ENCODE data around the gene UBIAD1. TPM values are rescaled to one million over a fixed set of nuclear protein-coding genes. Genes with fewer than 3 reads are reported as not detected.

UBIAD1 gene
- polyA plus RNA-seq, 1 donor from 2014 or later = 14.5 TPM

- no peak overlapping the region for H3K27ac ChIP-seq (ENCODE audit: low read length)
- no peak overlapping the region for H2AFZ ChIP-seq (ENCODE audit: low read depth, low read length)
- no peaks in the 10 kb centered on the region for H4K20me1 ChIP-seq (ENCODE audit: insufficient read depth)
- H3K9ac ChIP-seq (ENCODE audit: low read length) = no peak overlapping the region
- TF ChIP-seq RAD21 (conservative IDR thresholded peaks at IDR 0.05) = no peak
- H3K36me3 ChIP-seq (ENCODE audit: insufficient read depth, low read length) = peaks cover 7% of the 10 kb centered on the region
- no peak overlapping the region for H3K4me2 ChIP-seq (ENCODE audit: low read length)
- no peaks in the 10 kb centered on the region for H3K27me3 ChIP-seq (ENCODE audit: insufficient read depth, low read depth, low read length)
- H3K9me3 ChIP-seq (ENCODE audit: low read length) = no peaks in the 10 kb centered on the region
- H3K9me2 ChIP-seq (ENCODE audit: insufficient read depth, low read length) = no peaks in the 10 kb centered on the region
- no peaks in the 10 kb centered on the region for H3K79me2 ChIP-seq (replicated peaks; ENCODE audit: insufficient read depth, low read length)
- no peak overlapping the region for H3K4me3 ChIP-seq (ENCODE audit: low read length)
- no peaks in the 10 kb centered on the region for H3F3A ChIP-seq (ENCODE audit: insufficient read depth, low read length, poor library complexity, severe bottlenecking)
These were observed 43.8 kb upstream of the UBIAD1 start for GRCh38 chr1:11229203-11229602.

- no peaks in the 10 kb centered on the region for H4K20me1 ChIP-seq (ENCODE audit: insufficient read depth)
- no peak overlapping the region for H3K27ac ChIP-seq (ENCODE audit: low read length)
- H3K79me2 ChIP-seq (replicated peaks; ENCODE audit: insufficient read depth, low read length) = no peaks in the 10 kb centered on the region
- H3K9ac ChIP-seq (ENCODE audit: low read length) = no peak overlapping the region
- no peaks in the 10 kb centered on the region for H3K9me3 ChIP-seq (ENCODE audit: low read length)
- peaks cover 7% of the 10 kb centered on the region for H3K36me3 ChIP-seq (ENCODE audit: insufficient read depth, low read length)
- no peaks in the 10 kb centered on the region for H3K27me3 ChIP-seq (ENCODE audit: insufficient read depth, low read depth, low read length)
- no peak for TF ChIP-seq CTCF (IDR thresholded peaks at IDR 0.05; ENCODE audit: poor library complexity, severe bottlenecking)
- TF ChIP-seq POLR2AphosphoS5 (IDR thresholded peaks at IDR 0.05) = no peak
- no peak for TF ChIP-seq MXI1 (conservative IDR thresholded peaks at IDR 0.05; ENCODE audit: poor library complexity, severe bottlenecking)
- no peak for TF ChIP-seq EP300 (conservative IDR thresholded peaks at IDR 0.05; ENCODE audit: poor library complexity, severe bottlenecking)
- no peak for TF ChIP-seq SMC3 (conservative IDR thresholded peaks at IDR 0.05; ENCODE audit: poor library complexity)
- no peak for TF ChIP-seq TAF1 (IDR thresholded peaks at IDR 0.05; ENCODE audit: low read depth)
- TF ChIP-seq EZH2 (IDR thresholded peaks at IDR 0.05; ENCODE audit: borderline replicate concordance, insufficient read depth, low read length, poor library complexity, severe bottlenecking) = no peak
- no peak for TF ChIP-seq RAD21 (conservative IDR thresholded peaks at IDR 0.05)
- no peak for TF ChIP-seq REST (IDR thresholded peaks at IDR 0.05; ENCODE audit: borderline replicate concordance)
- H3K4me3 ChIP-seq (ENCODE audit: low read length) = no peak overlapping the region
- no peaks in the 10 kb centered on the region for H3F3A ChIP-seq (ENCODE audit: insufficient read depth, low read length, poor library complexity, severe bottlenecking)
- H3K4me2 ChIP-seq (ENCODE audit: low read length) = no peak overlapping the region
- H3K9me2 ChIP-seq (ENCODE audit: insufficient read depth, low read length) = no peaks in the 10 kb centered on the region
- no peak overlapping the region for H2AFZ ChIP-seq (ENCODE audit: low read depth, low read length)
These were observed 39.8 kb upstream of the UBIAD1 start for GRCh38 chr1:11233208-11233607.

- Histone ChIP-seq H3K79me2 (replicated peaks; ENCODE audit: insufficient read depth, low read length) (no peaks in the 10 kb centered on the region), H3K27ac (ENCODE audit: low read length) (no peak overlapping the region), H3K9me3 (ENCODE audit: low read length) (no peaks in the 10 kb centered on the region), H3K4me2 (ENCODE audit: low read length) (no peak overlapping the region), H3K27me3 (ENCODE audit: insufficient read depth, low read depth, low read length) (no peaks in the 10 kb centered on the region), H4K20me1 (ENCODE audit: insufficient read depth) (no peaks in the 10 kb centered on the region), H3K4me3 (ENCODE audit: low read length) (no peak overlapping the region), H3K36me3 (ENCODE audit: insufficient read depth, low read length) (peaks cover 11% of the 10 kb centered on the region), H3F3A (ENCODE audit: insufficient read depth, low read length, poor library complexity, severe bottlenecking) (no peaks in the 10 kb centered on the region), H3K9me2 (ENCODE audit: insufficient read depth, low read length) (no peaks in the 10 kb centered on the region), H3K9ac (ENCODE audit: low read length) (no peak overlapping the region), H2AFZ (ENCODE audit: low read depth, low read length) (no peak overlapping the region)
- no peak for TF ChIP-seq EP300 (conservative IDR thresholded peaks at IDR 0.05; ENCODE audit: poor library complexity, severe bottlenecking)
- TF ChIP-seq TAF1 (IDR thresholded peaks at IDR 0.05; ENCODE audit: low read depth) = no peak
These were observed 35.6 kb upstream of the UBIAD1 start for GRCh38 chr1:11237356-11237755.

All from neural cell (in vitro differentiated cells).